ES-I3 (cell line): ENCODE measurements around the gene CNNM3.
"Not testable (repeated sequence)": the region's sequence is repeated elsewhere in the genome, so short reads cannot be mapped to it uniquely, and the experiment has no call there.

ENCODE experiments used
- H3K36me3 ChIP-seq: 2 replicates; pipeline ENCODE4 v1.6.1; 2013; ENCODE audit warnings: mild to moderate bottlenecking, low read length, control low read depth, moderate library complexity; ENCODE audit not compliant: insufficient read depth
- H3K4me1 ChIP-seq: 2 replicates; pipeline ENCODE4 v1.6.1; 2013; ENCODE audit warnings: mild to moderate bottlenecking, control low read depth, low read length; ENCODE audit not compliant: insufficient read depth
- H3K9ac ChIP-seq: 2 replicates; pipeline ENCODE4 v1.6.1; 2013; ENCODE audit warnings: low read depth, mild to moderate bottlenecking, low read length, moderate library complexity
- H3K9me3 ChIP-seq: 2 replicates; pipeline ENCODE4 v1.6.1; 2013; ENCODE audit warnings: mild to moderate bottlenecking, low read length, moderate library complexity; ENCODE audit not compliant: control insufficient read depth, insufficient read depth

The CNNM3 gene

GRCh38 chr2:96789245-96789617 lies 26.8 kb upstream of the CNNM3 start:
- peaks cover 3% of the 10 kb centered on the region; the same call in 1 of the 2 replicates for H3K4me1 ChIP-seq
- no peaks in the 10 kb centered on the region for H3K9me3 ChIP-seq

GRCh38 chr2:96792772-96793749 lies 23.0 kb upstream of the CNNM3 start:
- Histone ChIP-seq H3K9ac (no peak overlapping the region), H3K9me3 (no peaks in the 10 kb centered on the region), H3K4me1 (peaks cover 3% of the 10 kb centered on the region; the same call in 1 of the 2 replicates), H3K36me3 (no peaks in the 10 kb centered on the region)

More at GRCh38 chr2:96789245-96789617, 26.8 kb upstream of the CNNM3 start:
- Histone ChIP-seq H3K36me3 (no peaks in the 10 kb centered on the region), H3K9ac (no peak overlapping the region)

- H3K4me1 ChIP-seq, result no peaks in the 10 kb centered on the region
- H3K9ac ChIP-seq, result no peak overlapping the region
- no peaks in the 10 kb centered on the region for H3K36me3 ChIP-seq
- H3K9me3 ChIP-seq, result no peaks in the 10 kb centered on the region
These were observed 21.0 kb upstream of the CNNM3 start for GRCh38 chr2:96795076-96795475.

DNA sequence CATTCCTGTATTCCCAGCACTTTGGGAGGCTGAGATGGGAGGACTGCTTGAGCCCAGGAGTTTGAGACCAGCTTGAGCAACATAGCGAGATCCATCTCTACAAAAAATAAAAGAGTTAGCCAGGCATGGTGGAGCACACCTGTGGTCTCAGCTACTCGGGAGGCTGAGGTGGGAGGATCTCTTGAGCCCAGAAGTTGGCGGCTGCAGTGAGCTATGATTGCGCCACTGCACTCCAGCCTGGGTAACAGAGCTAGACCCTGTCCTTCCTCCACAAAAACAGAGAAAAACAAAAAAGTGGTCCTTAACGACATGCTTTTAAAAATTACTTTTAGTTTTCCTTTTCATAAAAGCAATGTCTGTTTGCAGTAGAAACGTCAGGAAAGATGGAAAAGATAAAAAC lies 19.6 kb upstream of the CNNM3 start:
- not testable (repeated sequence) for H3K9ac ChIP-seq, H3K9me3 ChIP-seq, H3K36me3 ChIP-seq, H3K4me1 ChIP-seq

GRCh38 chr2:96797066-96797625 lies 18.9 kb upstream of the CNNM3 start:
- H3K9me3 ChIP-seq, result no peaks in the 10 kb centered on the region
- no peak overlapping the region for H3K9ac ChIP-seq
- peaks cover 3% of the 10 kb centered on the region; the same call in 1 of the 2 replicates for H3K4me1 ChIP-seq
- H3K36me3 ChIP-seq, result no peaks in the 10 kb centered on the region

DNA sequence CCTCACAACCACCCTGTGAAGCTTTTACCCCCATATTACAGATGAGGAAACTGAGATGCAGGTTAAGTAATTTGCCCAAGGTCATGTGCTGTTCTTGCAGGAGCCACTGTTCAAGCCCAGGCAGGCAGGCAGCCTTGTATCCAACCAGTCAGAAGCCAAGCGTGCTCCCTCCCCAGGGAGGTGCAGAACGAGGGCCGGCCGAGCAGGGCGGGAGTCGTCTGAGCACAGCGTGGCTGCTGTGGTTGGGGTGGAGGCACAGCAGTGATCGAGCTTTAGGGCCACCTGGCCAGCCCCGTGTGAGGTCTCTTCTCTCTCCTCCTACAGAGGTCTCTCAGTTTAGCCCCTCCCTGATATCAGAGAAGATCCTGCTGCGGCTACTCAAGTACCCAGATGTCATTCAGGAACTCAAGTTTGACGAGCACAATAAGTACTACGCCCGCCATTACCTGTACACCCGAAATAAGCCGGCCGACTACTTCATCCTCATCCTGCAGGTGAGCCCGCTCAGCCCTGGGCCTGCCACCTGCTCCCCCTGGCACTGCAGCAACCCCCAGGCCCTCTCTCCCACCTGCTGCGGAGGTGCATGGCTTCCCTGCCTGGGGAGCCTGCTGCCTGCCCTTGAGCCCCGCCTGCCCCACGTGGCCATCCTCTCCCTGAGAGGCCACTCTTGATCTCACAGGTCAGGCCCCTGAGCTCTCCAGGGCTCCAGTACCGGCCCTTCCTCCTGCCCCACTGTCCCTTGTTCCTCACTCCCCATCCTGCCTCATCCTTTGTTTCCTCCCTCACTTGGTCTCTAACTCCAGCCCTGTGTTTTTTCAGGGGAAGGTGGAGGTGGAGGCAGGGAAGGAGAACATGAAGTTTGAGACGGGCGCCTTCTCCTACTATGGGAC lies 17.1 kb upstream of the CNNM3 start:
- H3K9me3 ChIP-seq, result no peaks in the 10 kb centered on the region
- no peaks in the 10 kb centered on the region for H3K36me3 ChIP-seq
- peaks cover 3% of the 10 kb centered on the region; the same call in 1 of the 2 replicates for H3K4me1 ChIP-seq
- no peak overlapping the region for H3K9ac ChIP-seq

GRCh38 chr2:96799623-96799935 lies 16.5 kb upstream of the CNNM3 start:
- Histone ChIP-seq H3K36me3 (no peaks in the 10 kb centered on the region), H3K4me1 (peaks cover 3% of the 10 kb centered on the region; the same call in 1 of the 2 replicates), H3K9ac (no peak overlapping the region), H3K9me3 (no peaks in the 10 kb centered on the region)

GRCh38 chr2:96800061-96801004 lies 15.7 kb upstream of the CNNM3 start:
- peaks cover 3% of the 10 kb centered on the region; the same call in 1 of the 2 replicates for H3K4me1 ChIP-seq
- no peaks in the 10 kb centered on the region; the same call in 1 of the 2 replicates for H3K9me3 ChIP-seq
- no peaks in the 10 kb centered on the region for H3K36me3 ChIP-seq
- no peak overlapping the region for H3K9ac ChIP-seq

DNA sequence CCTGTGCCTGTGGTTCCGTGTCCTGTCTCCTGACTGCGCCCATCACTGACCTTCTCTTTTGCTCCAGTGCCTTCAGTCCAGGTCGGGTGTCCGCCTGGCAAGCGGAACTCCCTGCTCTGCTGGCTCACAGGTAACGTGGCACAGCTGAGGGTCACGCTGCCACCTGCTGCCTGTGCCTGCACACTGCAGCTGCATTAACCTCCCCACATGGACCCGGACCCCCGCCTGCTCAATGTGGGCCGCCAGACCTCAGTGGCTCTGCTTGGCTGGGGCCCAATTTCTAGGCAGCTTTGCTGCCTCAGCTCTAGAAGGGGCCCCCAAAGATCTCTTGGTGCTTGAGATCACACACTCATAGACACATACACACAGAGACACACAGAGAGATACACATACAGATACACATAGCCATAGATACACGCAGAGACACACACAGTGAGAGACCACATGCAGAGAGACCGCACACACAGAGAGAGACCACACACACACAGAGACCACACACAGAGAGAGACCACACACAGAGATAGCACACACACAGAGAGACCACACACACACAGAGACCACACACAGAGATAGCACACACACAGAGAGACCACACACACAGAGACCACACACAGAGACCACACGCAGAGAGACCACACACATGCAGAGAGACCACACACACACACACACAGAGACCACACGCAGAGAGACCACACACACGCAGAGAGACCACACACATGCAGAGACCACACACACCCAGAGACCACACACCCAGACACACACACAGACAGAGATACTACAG lies 14.9 kb upstream of the CNNM3 start:
- H3K36me3 ChIP-seq, result no peaks in the 10 kb centered on the region
- H3K4me1 ChIP-seq, result peaks cover 3% of the 10 kb centered on the region; the same call in 1 of the 2 replicates
- no peaks in the 10 kb centered on the region; the same call in 1 of the 2 replicates for H3K9me3 ChIP-seq
- no peak overlapping the region for H3K9ac ChIP-seq

DNA sequence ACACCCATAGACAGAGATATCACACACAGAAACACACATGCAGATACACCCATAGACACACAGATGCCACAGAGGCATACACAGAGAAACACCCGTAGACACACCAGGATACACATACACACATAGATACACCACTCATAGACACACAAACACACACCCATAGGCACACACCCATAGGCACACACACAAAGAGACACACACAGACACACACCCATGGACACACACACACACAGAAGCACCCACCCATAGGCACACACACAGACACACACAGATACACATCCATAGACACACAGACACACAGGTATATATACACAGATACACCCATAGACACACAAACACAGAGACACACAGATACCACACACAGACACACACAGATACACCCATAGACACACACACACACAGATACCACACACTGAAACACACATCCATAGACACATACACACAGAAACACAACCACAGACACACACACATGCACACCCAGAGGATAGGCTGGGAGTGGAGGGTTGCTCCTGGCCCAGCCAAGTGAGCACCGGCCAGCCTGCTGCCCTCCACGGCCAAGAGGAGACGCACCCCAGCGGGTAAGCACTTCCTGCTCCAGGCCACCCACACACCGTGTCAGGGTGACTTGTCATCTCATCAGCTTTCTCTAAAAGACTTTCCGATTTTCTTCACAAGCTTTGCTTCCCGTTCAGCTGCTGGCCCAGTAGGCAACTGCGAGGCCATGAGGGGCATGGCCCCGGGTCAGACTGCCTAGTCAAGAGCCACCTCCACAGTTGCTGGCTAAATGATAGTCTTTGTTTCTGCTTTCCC lies 14.1 kb upstream of the CNNM3 start:
- Histone ChIP-seq H3K9me3 (no peaks in the 10 kb centered on the region; the same call in 1 of the 2 replicates), H3K4me1 (peaks cover 3% of the 10 kb centered on the region; the same call in 1 of the 2 replicates), H3K9ac (no peak overlapping the region), H3K36me3 (no peaks in the 10 kb centered on the region)

- H3K9me3 ChIP-seq, result no peaks in the 10 kb centered on the region; the same call in 1 of the 2 replicates
- H3K36me3 ChIP-seq, result no peaks in the 10 kb centered on the region
These were observed 13.3 kb upstream of the CNNM3 start for GRCh38 chr2:96802721-96803120.

GRCh38 chr2:96804986-96805385 lies 11.1 kb upstream of the CNNM3 start:
- Histone ChIP-seq H3K4me1 (peaks cover 3% of the 10 kb centered on the region; the same call in 1 of the 2 replicates), H3K9ac (no peak overlapping the region), H3K36me3 (no peaks in the 10 kb centered on the region), H3K9me3 (no peaks in the 10 kb centered on the region; the same call in 1 of the 2 replicates)

More at GRCh38 chr2:96802721-96803120, 13.3 kb upstream of the CNNM3 start:
- Histone ChIP-seq H3K9ac (no peak overlapping the region), H3K4me1 (peaks cover 3% of the 10 kb centered on the region; the same call in 1 of the 2 replicates)
